NCI-H2171 (cell line): Measurements from ENCODE around the gene NTN1.

Experiments
- DNase-seq: peaks from one replicate; lab custom pipeline; 2025; lab: John Stamatoyannopoulos, UW

The NTN1 gene

GRCh38 chr17:9006175-9006767 lies 15.0 kb upstream of the NTN1 start:
- DNase-seq = no peak

DNA sequence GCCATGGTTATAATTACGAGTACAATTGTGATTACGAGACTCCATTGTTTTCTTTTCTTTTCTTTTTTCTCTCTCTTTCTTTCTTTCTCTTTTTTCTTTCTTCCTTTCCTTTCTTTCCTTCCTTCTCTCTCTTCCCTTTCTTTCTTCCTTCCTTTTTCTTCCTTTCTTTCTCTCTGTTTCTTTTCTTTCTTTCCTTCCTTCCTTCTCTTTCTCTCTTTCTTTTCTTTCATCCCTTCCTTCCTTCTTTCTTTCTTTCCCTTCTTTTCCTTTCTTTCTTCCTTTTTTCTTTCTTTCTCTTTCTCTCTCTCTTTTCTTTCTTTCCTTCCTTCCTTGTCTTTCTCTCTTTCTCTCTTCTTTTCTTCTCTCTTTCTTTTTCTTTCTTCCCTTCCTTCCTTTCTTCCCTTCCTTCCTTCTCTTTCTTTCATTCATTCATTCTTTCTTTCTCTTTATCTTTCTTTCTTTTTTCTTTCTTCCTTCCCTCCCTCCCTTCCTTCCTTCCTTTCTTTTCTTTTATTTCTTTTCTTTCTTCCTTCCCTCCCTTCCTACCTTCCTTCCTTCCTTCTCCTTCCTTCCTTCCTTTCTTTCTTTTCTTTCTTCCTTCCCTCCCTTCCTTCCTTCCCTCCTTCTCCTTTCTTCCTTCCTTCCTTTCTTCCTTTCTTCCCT lies 14.1 kb upstream of the NTN1 start:
- no peak for DNase-seq

DNA sequence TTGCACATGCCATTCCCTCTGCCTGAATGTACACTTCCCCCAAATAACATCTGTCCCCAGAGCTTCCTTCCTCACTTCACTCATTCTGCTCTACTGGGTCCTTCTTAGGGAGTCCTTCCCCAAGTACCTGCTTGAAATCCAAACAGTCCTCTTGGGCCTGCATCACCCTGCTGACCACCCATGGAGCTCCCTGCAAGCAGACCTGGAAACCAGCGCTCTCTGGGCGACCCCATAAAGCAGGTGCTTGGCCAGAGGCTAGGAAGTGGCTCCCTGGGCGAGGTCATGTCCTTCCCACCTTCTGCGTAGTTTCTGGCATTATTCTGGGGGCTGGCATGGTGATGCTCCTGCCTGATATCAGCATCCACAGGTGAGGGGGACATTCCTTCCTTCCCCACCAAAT lies 12.2 kb upstream of the NTN1 start:
- DNase-seq = no peak

- no peak for DNase-seq
Observed at GRCh38 chr17:9009737-9010136, 11.6 kb upstream of the NTN1 start.

GRCh38 chr17:9011001-9011400 lies 10.3 kb upstream of the NTN1 start:
- no peak for DNase-seq

GRCh38 chr17:9016941-9017552 lies 4.3 kb upstream of the NTN1 start:
- DNase-seq = no peak

DNA sequence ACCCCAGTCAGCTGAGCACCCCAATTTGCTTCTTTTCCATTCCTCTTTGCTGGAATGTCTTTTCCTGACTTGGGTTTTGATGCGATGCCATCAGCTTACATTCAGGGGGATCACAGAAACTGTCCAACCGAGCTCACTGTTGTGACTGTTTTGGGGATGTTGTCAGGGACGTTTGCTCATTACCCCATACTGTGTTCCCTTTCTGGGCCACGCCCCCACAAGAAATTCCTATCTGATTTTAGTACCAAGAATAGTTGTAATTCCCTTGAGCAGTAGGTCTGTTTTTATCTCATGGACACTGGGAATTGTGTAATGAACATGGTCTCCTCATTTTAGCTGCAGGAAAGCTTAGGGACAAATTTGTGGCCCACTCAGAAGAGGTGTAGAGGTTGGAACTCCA lies 2.6 kb upstream of the NTN1 start:
- no peak for DNase-seq

- DNase-seq = no peak
Observed at GRCh38 chr17:9020096-9020823, 1.1 kb upstream of the NTN1 start.

- DNase-seq = no peak
Observed at GRCh38 chr17:9020824-9021157, 519 bp upstream of the NTN1 start.

DNA sequence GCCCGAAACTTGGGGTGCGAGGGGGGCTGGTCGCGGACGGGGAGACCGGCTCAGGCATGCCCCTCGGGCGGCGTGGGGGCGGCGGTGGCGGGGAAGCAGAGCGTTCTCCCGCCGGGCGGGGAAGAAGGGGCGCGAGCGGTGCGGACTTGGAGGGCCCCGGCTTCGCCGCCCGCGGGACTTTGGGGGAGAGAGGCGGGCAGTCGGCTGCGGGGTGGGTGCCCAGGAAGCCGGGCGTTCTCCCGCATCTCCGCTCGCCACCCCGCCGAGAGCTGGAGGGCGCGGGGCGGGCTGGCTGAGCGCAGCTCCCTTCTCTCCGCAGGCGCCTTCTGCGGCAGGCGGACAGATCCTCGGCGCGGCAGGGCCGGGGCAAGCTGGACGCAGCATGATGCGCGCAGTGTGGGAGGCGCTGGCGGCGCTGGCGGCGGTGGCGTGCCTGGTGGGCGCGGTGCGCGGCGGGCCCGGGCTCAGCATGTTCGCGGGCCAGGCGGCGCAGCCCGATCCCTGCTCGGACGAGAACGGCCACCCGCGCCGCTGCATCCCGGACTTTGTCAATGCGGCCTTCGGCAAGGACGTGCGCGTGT lies 772 bp downstream of the NTN1 start:
- DNase-seq = no peak

- no peak for DNase-seq
Observed at GRCh38 chr17:9022573-9023391, 1.5 kb downstream of the NTN1 start.

GRCh38 chr17:9023392-9024218 lies 2.3 kb downstream of the NTN1 start:
- DNase-seq = no peak

DNA sequence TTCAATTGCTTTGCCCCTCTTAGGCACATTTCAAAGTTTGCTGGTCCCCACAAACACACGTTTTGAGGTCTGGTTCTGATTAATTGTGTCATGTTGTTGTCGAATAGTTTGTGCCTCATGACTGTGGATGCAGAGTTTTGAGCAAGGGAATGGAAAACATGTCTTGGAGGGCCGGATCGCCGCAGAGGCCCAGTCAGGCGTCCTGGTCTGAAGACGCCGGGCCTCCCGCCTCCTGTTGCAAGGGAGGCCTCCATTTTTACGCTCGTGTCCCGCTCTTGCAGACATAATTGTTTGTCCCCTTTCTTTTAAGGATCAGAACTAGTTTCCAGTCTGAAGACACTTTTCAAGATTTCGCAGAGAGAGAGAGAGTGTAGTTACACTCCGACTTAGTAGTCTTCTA lies 3.2 kb downstream of the NTN1 start:
- no peak for DNase-seq

- DNase-seq = no peak
Observed at GRCh38 chr17:9026741-9027140, 5.4 kb downstream of the NTN1 start.

DNA sequence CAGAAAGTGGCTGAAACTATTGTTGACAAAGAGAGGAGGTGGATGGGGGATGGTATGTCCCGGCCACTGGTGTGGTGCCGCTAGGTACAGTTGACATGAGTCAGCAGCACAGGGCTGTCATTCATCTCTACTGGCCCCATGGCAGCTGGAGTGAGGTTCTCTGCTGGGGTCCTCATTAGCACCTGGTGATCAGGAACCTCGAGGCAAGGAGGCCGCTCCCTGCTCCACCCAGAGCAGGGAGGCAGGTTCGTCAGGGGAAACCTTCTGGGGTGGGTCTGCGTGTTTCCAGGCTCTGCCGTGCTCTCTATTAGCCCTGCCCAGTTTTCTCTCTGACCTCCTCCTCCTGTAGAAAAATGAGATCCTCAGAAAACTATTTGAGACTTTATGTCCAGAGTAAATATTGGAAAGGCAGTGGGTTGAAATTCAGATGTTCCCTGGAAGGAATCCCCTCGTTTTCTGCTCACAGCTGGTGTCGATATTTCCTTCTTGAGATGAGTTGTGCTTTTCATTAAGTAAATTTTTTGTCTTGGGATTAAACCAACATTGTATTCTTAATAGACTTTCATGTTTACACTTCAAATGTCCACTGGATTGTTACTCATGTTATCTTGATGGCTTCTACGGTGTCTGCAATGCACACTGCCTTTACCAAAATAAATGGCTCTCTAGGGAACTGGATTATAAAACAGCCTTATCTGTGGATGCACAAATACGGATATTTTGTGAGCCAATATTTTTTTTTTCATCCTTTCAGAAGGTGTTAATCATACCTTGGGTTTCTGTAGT lies 7.1 kb downstream of the NTN1 start:
- no peak for DNase-seq

DNA sequence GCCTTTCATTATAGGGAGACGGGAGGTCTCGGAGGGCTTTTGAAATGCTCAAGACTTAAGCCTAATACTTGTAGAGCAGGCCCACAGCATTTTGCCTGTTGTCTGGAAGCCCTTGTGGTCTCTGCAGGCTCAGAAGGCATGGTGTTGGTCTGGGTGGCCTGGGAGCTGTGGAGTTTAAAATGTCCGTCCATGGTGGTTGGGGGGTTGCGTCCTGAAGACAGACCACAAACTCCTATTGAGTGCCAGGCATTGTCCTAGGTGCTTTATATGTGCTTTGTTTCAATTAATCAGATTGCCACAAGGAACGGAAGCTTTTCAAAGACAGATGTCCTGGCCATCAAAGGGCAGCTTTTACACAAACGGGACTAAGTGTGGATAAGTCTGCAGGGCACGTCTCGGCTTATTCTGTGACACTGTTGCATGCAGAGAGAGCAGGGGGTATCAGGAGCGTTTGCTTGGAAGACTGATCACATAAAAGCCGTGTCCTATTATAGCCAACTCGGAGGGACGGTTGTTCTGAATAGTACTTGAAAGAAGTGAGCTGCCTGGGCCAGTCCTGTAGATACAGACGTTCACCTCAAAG lies 7.8 kb downstream of the NTN1 start:
- no peak for DNase-seq

GRCh38 chr17:9032151-9032550 lies 10.8 kb downstream of the NTN1 start:
- no peak for DNase-seq

GRCh38 chr17:9032583-9032982 lies 11.3 kb downstream of the NTN1 start:
- no peak for DNase-seq

- no peak for DNase-seq
Observed at GRCh38 chr17:9035249-9035648, 13.9 kb downstream of the NTN1 start.

- DNase-seq = no peak
Observed at GRCh38 chr17:9036336-9036735, 15.0 kb downstream of the NTN1 start.
